ENCODE measurements around the gene BSN.

The BSN gene

GRCh38 chr3:49610666-49611280 lies 56.5 kb downstream of the BSN start:
- TF ChIP-seq CTCF (IDR thresholded peaks at IDR 0.05) (no peak), ZFX (IDR thresholded peaks at IDR 0.05; ENCODE audit: borderline replicate concordance) (no peak)
- H3K27ac ChIP-seq: no peak overlapping the region

GRCh38 chr3:49611291-49611690 lies 57.0 kb downstream of the BSN start:
- H3K27ac ChIP-seq: no peak overlapping the region

DNA sequence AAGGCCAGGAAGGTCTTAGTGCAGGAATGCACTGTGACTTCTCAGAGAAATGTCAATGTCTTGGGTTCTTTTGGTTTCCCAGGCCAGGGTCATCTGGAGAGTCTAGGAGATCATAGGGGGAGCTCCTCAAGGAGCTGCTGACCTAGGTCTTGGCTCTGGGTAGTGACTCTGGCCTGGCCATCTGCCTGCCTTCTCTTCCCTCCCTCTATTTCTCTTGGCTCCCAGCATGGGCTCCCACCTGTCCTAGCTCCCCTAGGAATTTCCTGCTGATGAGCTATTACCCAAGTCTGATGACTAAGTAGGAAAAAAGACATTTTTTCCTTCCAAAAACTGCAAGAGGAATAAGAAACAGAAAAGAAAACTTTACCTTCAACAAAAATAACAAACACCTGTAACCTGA lies 57.4 kb downstream of the BSN start:
- H3K27ac ChIP-seq: no peak overlapping the region
- TF ChIP-seq ZFX (IDR thresholded peaks at IDR 0.05; ENCODE audit: borderline replicate concordance) (no peak), CTCF (IDR thresholded peaks at IDR 0.05) (no peak)

More at GRCh38 chr3:49611291-49611690, 57.0 kb downstream of the BSN start:
- no peak for TF ChIP-seq ZFX (IDR thresholded peaks at IDR 0.05; ENCODE audit: borderline replicate concordance)
- no peak for TF ChIP-seq CTCF (IDR thresholded peaks at IDR 0.05)

GRCh38 chr3:49614936-49615335 lies 60.7 kb downstream of the BSN start:
- no peak overlapping the region for H3K27ac ChIP-seq
- TF ChIP-seq CTCF (IDR thresholded peaks at IDR 0.05) (no peak), ZFX (IDR thresholded peaks at IDR 0.05; ENCODE audit: borderline replicate concordance) (no peak)

- TF ChIP-seq CTCF (IDR thresholded peaks at IDR 0.05): no peak
- TF ChIP-seq ZFX (IDR thresholded peaks at IDR 0.05; ENCODE audit: borderline replicate concordance): no peak
- no peak overlapping the region for H3K27ac ChIP-seq
Measured at GRCh38 chr3:49616061-49616460, 61.8 kb downstream of the BSN start.

GRCh38 chr3:49616491-49616941 lies 62.2 kb downstream of the BSN start:
- TF ChIP-seq ZFX (IDR thresholded peaks at IDR 0.05; ENCODE audit: borderline replicate concordance): no peak
- TF ChIP-seq CTCF (IDR thresholded peaks at IDR 0.05): no peak
- H3K27ac ChIP-seq: no peak overlapping the region

DNA sequence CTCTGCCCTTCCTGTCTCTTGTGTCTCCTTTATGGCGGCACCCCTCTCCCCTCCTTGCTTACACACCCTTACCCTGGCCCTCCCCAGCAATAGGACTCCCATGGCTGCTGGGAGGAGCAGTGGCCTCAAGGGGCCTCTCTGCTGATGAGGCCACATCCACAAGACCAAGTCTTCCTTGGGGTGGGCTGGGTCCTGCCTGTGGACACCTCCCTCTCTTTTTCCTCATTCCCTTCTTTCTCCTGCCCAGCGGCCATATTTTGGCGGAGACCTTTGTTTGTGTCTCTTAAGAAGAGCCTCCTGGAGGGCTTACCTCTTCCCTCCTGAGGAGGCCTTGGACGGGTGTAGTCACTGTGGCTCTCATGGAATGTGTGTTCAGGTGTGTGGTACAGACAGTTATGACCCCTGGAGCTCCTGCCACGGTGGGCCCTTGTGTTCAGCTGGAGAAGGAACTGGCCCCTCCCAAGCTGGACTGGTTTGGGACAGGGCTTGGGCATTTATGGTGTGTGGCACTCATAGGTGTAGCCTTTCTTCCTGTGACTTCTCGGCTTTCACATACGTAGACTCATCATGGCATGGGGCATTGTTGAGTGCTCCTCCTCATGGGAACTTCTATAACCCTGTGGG lies 63.2 kb downstream of the BSN start:
- no peak for TF ChIP-seq CTCF (IDR thresholded peaks at IDR 0.05)
- TF ChIP-seq ZFX (IDR thresholded peaks at IDR 0.05; ENCODE audit: borderline replicate concordance): no peak
- H3K27ac ChIP-seq: no peak overlapping the region

All from 22Rv1 (cell line).